ENCODE results near the gene TENT4A.

TENT4A gene

GRCh38 chr5:6744841-6745705 is 31.8 kb downstream of the TENT4A start:
- DNase-seq (ENCODE audit: low read depth, low spot score), result no peak
- ChIA-PET POLR2A (interaction anchor here (0.7 kb wide), 1 partner anchor 112 kb away, joined by 3 read pairs; the partner anchor contains the start of genes NSUN2 and SRD5A1), CTCF (interaction anchor here (0.6 to 5.9 kb wide), 28 partner anchors 8 to 1284 kb away, joined by 3 to 81 read pairs (median 4); partner anchors contain the start of genes NSUN2 and SRD5A1)
- no peak for TF ChIP-seq CTCF (IDR thresholded peaks at IDR 0.05; ENCODE audit: insufficient read depth, low read length, missing control alignments)
- H3K4me3 ChIP-seq (ENCODE audit: low read depth, low read length), result no peak overlapping the region

- CTCF ChIA-PET, result interaction anchor here (0.6 to 5.9 kb wide), 27 partner anchors 9 to 1284 kb away, joined by 3 to 81 read pairs (median 5); partner anchors contain the start of genes NSUN2 and SRD5A1
- no peak overlapping the region for H3K4me3 ChIP-seq (ENCODE audit: low read depth, low read length)
- peak; percentile 70 for TF ChIP-seq CTCF (IDR thresholded peaks at IDR 0.05; ENCODE audit: insufficient read depth, low read length, missing control alignments)
- POLR2A ChIA-PET, result no interaction called here
- no peak for DNase-seq (ENCODE audit: low read depth, low spot score)
Measured at GRCh38 chr5:6745706-6746222, 32.5 kb downstream of the TENT4A start.

- TF ChIP-seq CTCF (IDR thresholded peaks at IDR 0.05; ENCODE audit: insufficient read depth, low read length, missing control alignments), result no peak
- ChIA-PET CTCF (interaction anchor here (1.1 to 5.9 kb wide), 12 partner anchors 9 to 141 kb away, joined by 3 to 81 read pairs (median 7); partner anchors contain the start of genes NSUN2 and SRD5A1), POLR2A (no interaction called here)
- no peak overlapping the region for H3K4me3 ChIP-seq (ENCODE audit: low read depth, low read length)
- DNase-seq (ENCODE audit: low read depth, low spot score), result no peak
Measured at GRCh38 chr5:6746244-6746643, 33.0 kb downstream of the TENT4A start.

GRCh38 chr5:6747103-6747502 is 33.9 kb downstream of the TENT4A start:
- no peak for DNase-seq (ENCODE audit: low read depth, low spot score)
- no peak for TF ChIP-seq CTCF (IDR thresholded peaks at IDR 0.05; ENCODE audit: insufficient read depth, low read length, missing control alignments)
- POLR2A ChIA-PET, result no interaction called here
- no peak overlapping the region for H3K4me3 ChIP-seq (ENCODE audit: low read depth, low read length)
- CTCF ChIA-PET, result interaction anchor here (0.8 to 5.9 kb wide), 4 partner anchors 8 to 1260 kb away, joined by 3 to 81 read pairs (median 4); partner anchors contain the start of genes NSUN2 and SRD5A1

GRCh38 chr5:6748142-6748541 is 34.9 kb downstream of the TENT4A start:
- no peak for DNase-seq (ENCODE audit: low read depth, low spot score)
- CTCF ChIA-PET, result interaction anchor here (0.9 to 1.0 kb wide), 2 partner anchors 123 to 1261 kb away, joined by 3 to 4 read pairs; no protein-coding TSS in a partner anchor
- H3K4me3 ChIP-seq (ENCODE audit: low read depth, low read length), result no peak overlapping the region
- POLR2A ChIA-PET, result no interaction called here
- no peak for TF ChIP-seq CTCF (IDR thresholded peaks at IDR 0.05; ENCODE audit: insufficient read depth, low read length, missing control alignments)
